GM13976 (cell line): Measurements from ENCODE around the gene FAM222A.

Source experiments
- DNase-seq: peaks from one replicate; pipeline ENCODE4 v3.0.0; 2012; ENCODE audit warnings: low spot score
- in situ Hi-C: fragments of 300-500 bp; cut with MboI; formaldehyde crosslinking; loops from one replicate; pipeline ENCODE4 v1.12.0; 2022; ENCODE audit warnings: low sequenced_read_pairs, mixed read lengths, inconsistent platforms; ENCODE audit not compliant: unreplicated experiment
- TF ChIP-seq, protein P1 (sequence below): IDR thresholded peaks from 2 replicates; pipeline ENCODE4 v1.5.1; 2012; ENCODE audit warnings: borderline replicate concordance, mild to moderate bottlenecking; ENCODE audit not compliant: insufficient read depth; ENCODE audit errors: extremely low read depth, missing control alignments, control extremely low read depth

The FAM222A gene

DNA sequence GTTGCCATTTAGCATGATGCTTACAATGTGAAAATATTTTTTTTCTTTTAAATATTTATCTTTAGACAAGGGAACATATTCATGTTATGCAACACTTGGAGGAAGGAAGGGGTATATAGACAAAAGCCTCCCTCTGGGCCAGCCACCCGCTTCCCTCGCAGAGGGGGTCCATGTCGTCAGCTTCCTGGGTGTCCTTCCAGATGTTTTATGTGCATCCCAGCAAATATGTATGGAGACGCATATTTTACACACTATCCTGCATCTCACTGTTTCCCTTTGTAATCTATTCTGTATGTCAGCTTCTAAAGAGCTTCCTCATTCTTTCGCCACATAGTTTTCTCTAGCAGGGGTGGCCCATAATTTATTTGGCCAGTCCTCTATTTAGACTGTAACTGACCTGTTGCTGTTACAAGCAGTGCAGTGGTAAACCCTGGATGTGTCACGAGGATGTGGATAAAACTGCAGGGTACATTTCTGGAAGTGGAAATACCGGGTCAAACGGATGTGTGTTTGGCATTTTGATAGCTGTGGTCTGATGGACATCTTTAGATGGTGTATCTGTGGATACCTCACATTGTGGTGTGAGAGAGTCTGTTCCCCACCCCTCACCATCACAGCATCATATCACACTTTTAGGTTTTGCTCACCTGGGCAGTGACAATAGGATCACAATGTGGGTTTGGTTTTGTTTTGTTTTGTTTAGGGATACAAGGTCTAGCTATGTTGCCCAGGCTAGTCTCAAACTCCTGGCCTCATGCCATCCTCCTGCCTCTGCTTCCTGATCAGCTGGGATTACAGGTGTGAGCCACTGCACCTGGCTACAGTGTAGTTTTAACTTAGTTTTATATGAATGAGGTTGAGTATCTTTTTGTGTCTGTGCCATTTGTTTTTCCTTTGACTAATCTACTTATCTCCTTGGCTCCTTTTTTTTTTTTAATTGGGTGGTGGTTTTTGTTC lies 31.6 kb downstream of the FAM222A start:
- no peak for DNase-seq
- TF ChIP-seq, protein P1, sequence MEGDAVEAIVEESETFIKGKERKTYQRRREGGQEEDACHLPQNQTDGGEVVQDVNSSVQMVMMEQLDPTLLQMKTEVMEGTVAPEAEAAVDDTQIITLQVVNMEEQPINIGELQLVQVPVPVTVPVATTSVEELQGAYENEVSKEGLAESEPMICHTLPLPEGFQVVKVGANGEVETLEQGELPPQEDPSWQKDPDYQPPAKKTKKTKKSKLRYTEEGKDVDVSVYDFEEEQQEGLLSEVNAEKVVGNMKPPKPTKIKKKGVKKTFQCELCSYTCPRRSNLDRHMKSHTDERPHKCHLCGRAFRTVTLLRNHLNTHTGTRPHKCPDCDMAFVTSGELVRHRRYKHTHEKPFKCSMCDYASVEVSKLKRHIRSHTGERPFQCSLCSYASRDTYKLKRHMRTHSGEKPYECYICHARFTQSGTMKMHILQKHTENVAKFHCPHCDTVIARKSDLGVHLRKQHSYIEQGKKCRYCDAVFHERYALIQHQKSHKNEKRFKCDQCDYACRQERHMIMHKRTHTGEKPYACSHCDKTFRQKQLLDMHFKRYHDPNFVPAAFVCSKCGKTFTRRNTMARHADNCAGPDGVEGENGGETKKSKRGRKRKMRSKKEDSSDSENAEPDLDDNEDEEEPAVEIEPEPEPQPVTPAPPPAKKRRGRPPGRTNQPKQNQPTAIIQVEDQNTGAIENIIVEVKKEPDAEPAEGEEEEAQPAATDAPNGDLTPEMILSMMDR = no peak
- in situ Hi-C loops = no loop called here

DNA sequence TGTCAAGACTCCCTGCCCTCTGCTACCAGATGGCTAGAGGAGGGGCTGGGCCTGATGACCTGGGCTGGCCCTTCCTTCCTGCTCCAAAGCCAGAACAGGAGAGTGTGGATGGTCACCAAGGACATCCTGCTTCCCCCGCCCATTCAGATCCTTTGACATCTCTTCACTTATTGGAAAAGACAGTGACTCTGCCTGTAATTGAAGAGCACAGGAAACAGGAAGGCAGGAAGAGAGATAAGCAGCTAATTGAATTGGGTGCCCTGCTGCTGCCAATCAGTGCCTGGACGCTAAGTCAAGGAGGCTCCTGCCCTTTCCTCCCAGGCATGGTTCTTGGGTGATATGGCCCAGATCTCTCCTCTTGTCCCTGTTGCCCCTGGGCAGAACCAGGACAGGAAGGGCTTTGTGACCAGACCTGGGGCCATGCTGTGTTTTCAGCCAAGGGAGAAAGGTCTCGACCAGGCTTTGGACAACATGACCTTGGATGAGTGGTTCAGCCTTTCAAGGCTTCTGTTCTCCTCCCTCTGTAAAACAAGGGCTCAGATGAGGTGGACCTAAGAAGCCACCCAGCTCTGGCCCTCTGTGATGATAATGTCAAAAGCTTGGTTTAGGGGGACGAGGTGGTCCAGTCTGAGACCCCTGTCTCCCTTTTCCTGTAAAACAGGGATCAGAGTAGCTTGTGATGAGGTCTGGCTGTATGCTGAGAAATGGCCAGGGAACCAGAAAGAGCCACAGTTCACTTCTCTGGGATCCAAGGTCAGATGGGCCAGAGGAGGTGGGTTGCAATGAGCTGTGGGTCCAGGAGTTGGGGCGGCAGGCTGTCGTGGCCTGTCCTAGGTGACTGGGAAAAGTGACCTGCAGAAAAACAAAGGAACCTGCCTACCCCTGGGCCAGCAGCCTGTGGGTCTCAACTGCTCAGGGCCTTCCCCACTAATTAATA lies 38.8 kb downstream of the FAM222A start:
- TF ChIP-seq, protein P1 = no peak
- in situ Hi-C loops = no loop called here
- DNase-seq = no peak

DNA sequence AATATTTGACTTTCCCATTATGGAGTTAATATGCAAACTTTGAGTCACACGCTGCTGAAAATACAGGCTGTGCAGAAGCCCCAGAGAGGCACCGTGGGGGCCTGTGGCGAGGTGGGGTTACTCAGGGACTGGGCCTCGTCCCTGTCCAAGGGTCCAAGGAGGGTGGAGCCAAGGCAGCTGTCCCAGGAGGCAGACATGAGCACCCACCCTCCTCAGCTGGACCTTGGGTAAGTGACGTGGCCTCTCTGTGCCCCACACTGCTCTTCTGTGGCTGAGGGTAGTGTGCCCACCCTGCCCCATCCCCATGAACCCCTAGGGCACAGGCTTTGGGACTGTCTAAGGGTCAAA lies 39.4 kb downstream of the FAM222A start:
- TF ChIP-seq, protein P1 = no peak
- DNase-seq = no peak
- in situ Hi-C loops = no loop called here

- in situ Hi-C loops = no loop called here
- DNase-seq = no peak
- TF ChIP-seq, protein P1 = no peak
These were observed 40.3 kb downstream of the FAM222A start for GRCh38 chr12:109753959-109754358.

DNA sequence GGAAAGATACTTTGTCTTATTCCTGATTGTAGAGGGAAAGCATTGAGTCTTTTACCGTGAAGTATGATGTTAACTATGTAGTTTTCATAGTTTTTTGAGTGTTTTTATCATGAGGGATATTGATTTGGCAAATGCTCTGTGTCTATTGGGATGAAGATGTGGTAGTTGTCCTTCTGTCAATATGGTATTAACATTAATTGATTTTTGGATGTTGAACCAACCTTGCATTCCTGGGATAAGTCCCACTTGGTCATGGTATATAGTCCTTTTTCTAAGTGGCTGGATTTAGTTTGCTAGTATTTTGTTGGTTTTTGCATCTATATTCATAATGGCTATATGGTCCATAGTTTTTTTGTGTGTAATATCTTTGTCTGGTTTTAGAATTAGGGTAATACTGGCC lies 42.8 kb downstream of the FAM222A start:
- TF ChIP-seq, protein P1 = no peak
- no peak for DNase-seq
- in situ Hi-C loops = no loop called here

DNA sequence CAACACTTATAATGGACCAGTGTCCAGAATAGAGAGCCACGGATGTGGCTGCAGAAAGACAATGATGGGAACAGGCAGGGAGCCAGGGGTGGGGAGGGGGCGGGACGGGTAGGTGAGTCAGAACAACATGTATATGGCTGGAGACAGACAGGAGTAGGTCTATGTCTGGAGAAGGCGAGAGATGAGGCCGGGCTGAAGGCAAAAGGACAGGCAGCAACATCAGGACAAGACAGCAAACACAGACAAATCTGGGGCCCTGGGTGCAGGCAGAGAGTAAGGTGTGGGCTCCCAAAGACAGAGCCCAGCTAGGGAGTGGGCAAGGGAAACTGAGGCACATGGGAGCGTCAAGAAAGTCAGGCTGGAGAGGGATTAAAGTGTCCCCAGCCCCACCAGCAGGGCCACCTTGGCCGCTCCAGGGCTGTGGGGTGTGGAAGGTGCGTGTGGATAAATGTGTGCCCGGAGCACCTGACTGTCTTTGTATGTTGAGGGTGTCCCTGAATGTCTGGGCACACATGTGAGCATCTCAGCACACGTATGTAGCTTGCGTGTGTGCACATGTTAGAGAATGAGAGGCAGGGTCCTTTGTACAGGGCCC lies 44.1 kb downstream of the FAM222A start:
- TF ChIP-seq, protein P1 = no peak
- in situ Hi-C loops = no loop called here
- DNase-seq = no peak
